ENCODE data around the gene KDR.

The KDR gene

GRCh38 chr4:55122235-55122634 lies 3.2 kb downstream of the KDR start:
- no peak for DNase-seq

GRCh38 chr4:55121246-55121645 lies 4.1 kb downstream of the KDR start:
- no peak for DNase-seq

- no peak for DNase-seq
These were observed 7.0 kb downstream of the KDR start for GRCh38 chr4:55118397-55118796.

- no peak for DNase-seq
These were observed 7.9 kb downstream of the KDR start for GRCh38 chr4:55117511-55117910.

GRCh38 chr4:55116450-55116849 lies 8.9 kb downstream of the KDR start:
- DNase-seq, result peak; percentile 26

GRCh38 chr4:55111601-55112000 lies 13.8 kb downstream of the KDR start:
- no peak for DNase-seq

- DNase-seq, result no peak
These were observed 15.3 kb downstream of the KDR start for GRCh38 chr4:55110131-55110530.

GRCh38 chr4:55107054-55107453 lies 18.3 kb downstream of the KDR start:
- no peak for DNase-seq

GRCh38 chr4:55103224-55103623 lies 22.2 kb downstream of the KDR start:
- DNase-seq, result no peak

- no peak for DNase-seq
These were observed 25.6 kb downstream of the KDR start for GRCh38 chr4:55099816-55100215.

GRCh38 chr4:55098456-55099204 lies 26.8 kb downstream of the KDR start:
- peak; percentile 82 for DNase-seq

- DNase-seq, result no peak
These were observed 28.8 kb downstream of the KDR start for GRCh38 chr4:55096619-55097018.

- no peak for DNase-seq
These were observed 29.4 kb downstream of the KDR start for GRCh38 chr4:55096045-55096444.

GRCh38 chr4:55092504-55092903 lies 32.9 kb downstream of the KDR start:
- DNase-seq, result no peak

GRCh38 chr4:55089916-55090315 lies 35.5 kb downstream of the KDR start:
- DNase-seq, result no peak

- no peak for DNase-seq
These were observed 37.5 kb downstream of the KDR start for GRCh38 chr4:55087913-55088260.

- DNase-seq, result no peak
These were observed 38.1 kb downstream of the KDR start for GRCh38 chr4:55087009-55087912.

- no peak for DNase-seq
These were observed 38.8 kb downstream of the KDR start for GRCh38 chr4:55086578-55086977.

- no peak for DNase-seq
These were observed 41.7 kb downstream of the KDR start for GRCh38 chr4:55083735-55084134.

- DNase-seq, result no peak
These were observed 42.6 kb downstream of the KDR start for GRCh38 chr4:55082756-55083155.

GRCh38 chr4:55080174-55080865 lies 45.1 kb downstream of the KDR start:
- no peak for DNase-seq

- DNase-seq, result no peak
These were observed 45.8 kb downstream of the KDR start for GRCh38 chr4:55079451-55080173.

- no peak for DNase-seq
These were observed 46.4 kb downstream of the KDR start for GRCh38 chr4:55078987-55079386.
